Lower leg skin (tissue), 4 donors: ENCODE measurements around the gene MACF1. TPM values are rescaled to one million over a fixed set of nuclear protein-coding genes. Genes with fewer than 3 reads are reported as not detected.

ENCODE experiments used
- DNase-seq, 2 donors: peaks; one replicate each; pipeline ENCODE4 v3.0.0-alpha.2; 2019; ENCODE audit warnings: low spot score in 2 of 2
- H3K4me3 ChIP-seq: fragments of 200-600 bp; sonication (generic); 2 replicates; pipeline ENCODE4 v1.5.1; 2017; ENCODE audit warnings: mild to moderate bottlenecking, low read depth; ENCODE audit not compliant: poor library complexity, severe bottlenecking
- POLR2A ChIP-seq, 2 donors: fragments of 450-650 bp; IDR thresholded peaks; one replicate each; pipeline ENCODE4 v1.6.1; 2016 to 2017; ENCODE audit warnings: antibody characterized with exemption in 2 of 2, mild to moderate bottlenecking in 1 of 2, moderate library complexity in 1 of 2
- WGBS, 2 donors: methylation state at CpG; one replicate each; pipeline ENCODE4 v1.1.5; 2018; 5-methylcytosine and 5-hydroxymethylcytosine counted together
- intact Hi-C: fragments of 100-400 bp; cut with DNase I; formaldehyde crosslinking; loops from one replicate; pipeline ENCODE4 v1.15.0; 2023; ENCODE audit warnings: low total_unique reads
- total RNA-seq, 4 donors: library from RNA; depleted of rRNA; stranded (reverse); fragments of >200 nt; gene quantifications; one replicate each; pipeline ENCODE4 v1.1.0, GENCODE V29; 2016
- TF ChIP-seq, protein P1 (sequence below), 3 donors: fragments of 450-650 bp; IDR thresholded peaks; one replicate each; pipeline ENCODE4 v1.5.1; 2016; ENCODE audit warnings: antibody characterized with exemption in 3 of 3, mild to moderate bottlenecking in 3 of 3, moderate library complexity in 2 of 3

Gene MACF1
- total RNA-seq, 4 donors from 2014 or later: 427 to 686 (median 463) TPM

DNA sequence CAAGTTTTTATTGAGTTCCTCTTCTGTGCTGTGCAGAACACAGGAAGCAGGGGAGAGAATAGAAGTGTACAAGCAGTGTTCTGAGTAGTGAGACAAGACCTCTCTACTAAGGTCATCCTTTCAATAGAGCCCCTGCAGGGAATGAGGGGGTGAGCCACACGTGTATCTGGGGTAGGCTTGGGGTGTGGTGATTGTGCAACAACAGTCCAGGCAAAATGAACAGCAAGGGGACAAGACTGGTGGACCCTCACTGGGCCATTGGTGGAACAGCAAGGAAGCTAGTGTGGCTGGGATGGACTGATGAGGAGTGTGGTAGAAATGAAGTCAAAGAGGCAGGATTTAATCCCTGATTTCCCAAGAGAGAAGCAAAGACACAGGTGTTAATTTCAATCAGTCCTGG lies 278.8 kb downstream of the MACF1 start:
- 21 to 52% methylated on average over 1 of the region's 1 CpG for WGBS, 2 donors
- TF ChIP-seq, protein P1, sequence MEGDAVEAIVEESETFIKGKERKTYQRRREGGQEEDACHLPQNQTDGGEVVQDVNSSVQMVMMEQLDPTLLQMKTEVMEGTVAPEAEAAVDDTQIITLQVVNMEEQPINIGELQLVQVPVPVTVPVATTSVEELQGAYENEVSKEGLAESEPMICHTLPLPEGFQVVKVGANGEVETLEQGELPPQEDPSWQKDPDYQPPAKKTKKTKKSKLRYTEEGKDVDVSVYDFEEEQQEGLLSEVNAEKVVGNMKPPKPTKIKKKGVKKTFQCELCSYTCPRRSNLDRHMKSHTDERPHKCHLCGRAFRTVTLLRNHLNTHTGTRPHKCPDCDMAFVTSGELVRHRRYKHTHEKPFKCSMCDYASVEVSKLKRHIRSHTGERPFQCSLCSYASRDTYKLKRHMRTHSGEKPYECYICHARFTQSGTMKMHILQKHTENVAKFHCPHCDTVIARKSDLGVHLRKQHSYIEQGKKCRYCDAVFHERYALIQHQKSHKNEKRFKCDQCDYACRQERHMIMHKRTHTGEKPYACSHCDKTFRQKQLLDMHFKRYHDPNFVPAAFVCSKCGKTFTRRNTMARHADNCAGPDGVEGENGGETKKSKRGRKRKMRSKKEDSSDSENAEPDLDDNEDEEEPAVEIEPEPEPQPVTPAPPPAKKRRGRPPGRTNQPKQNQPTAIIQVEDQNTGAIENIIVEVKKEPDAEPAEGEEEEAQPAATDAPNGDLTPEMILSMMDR (IDR thresholded peaks at IDR 0.05): no peak
- intact Hi-C loops: no loop called here
- DNase-seq: peak in 1 of 2 donors; percentile 34
- H3K4me3 ChIP-seq: no peak overlapping the region

- WGBS, 2 donors: 62 to 75% methylated on average over 7 of the region's 7 CpGs
- TF ChIP-seq POLR2A (IDR thresholded peaks at IDR 0.05): no peak
- TF ChIP-seq, protein P1 (IDR thresholded peaks at IDR 0.05): no peak
- peak in 1 of 2 donors; percentile 32 for DNase-seq
- intact Hi-C loops: no loop called here
- no peak overlapping the region for H3K4me3 ChIP-seq
These were observed 280.1 kb downstream of the MACF1 start for GRCh38 chr1:39484564-39484963.

- intact Hi-C loops: no loop called here
- 90 to 93% methylated on average over 14 of the region's 14 CpGs for WGBS, 2 donors
- TF ChIP-seq, protein P1 (IDR thresholded peaks at IDR 0.05): no peak
- no peak for TF ChIP-seq POLR2A (IDR thresholded peaks at IDR 0.05)
- no peak overlapping the region for H3K4me3 ChIP-seq
- peak in 1 of 2 donors; percentile 56 for DNase-seq
These were observed 280.7 kb downstream of the MACF1 start for GRCh38 chr1:39485046-39485803.

DNA sequence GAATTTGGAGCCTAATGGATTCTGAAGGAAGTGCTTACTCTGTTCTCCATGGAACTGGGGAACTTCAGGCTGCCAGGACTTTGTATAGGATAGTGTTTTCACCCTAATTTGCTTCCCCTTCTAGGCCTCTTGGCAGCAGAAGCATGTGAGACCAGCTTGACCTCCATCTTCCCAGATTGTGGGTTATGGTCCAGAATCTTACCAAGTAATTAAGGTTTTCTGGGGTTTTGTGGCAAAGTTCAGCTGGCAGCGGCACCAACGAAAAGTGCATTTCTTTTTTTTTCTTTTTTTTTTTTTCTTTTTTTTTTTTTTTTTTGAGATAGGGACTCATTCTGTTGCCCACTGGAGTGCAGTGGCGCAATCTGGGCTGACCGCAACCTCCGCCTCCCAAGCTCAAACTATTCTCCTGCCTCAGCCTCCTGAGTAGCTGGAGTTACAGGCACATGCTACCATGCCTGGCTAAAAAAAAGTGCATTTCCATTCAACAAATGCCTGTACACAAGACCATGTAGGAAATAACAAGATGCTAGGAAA lies 283.6 kb downstream of the MACF1 start:
- no peak for TF ChIP-seq POLR2A (IDR thresholded peaks at IDR 0.05)
- intact Hi-C loops: no loop called here
- 93% methylated on average over 5 of the region's 5 CpGs for WGBS, 2 donors

DNA sequence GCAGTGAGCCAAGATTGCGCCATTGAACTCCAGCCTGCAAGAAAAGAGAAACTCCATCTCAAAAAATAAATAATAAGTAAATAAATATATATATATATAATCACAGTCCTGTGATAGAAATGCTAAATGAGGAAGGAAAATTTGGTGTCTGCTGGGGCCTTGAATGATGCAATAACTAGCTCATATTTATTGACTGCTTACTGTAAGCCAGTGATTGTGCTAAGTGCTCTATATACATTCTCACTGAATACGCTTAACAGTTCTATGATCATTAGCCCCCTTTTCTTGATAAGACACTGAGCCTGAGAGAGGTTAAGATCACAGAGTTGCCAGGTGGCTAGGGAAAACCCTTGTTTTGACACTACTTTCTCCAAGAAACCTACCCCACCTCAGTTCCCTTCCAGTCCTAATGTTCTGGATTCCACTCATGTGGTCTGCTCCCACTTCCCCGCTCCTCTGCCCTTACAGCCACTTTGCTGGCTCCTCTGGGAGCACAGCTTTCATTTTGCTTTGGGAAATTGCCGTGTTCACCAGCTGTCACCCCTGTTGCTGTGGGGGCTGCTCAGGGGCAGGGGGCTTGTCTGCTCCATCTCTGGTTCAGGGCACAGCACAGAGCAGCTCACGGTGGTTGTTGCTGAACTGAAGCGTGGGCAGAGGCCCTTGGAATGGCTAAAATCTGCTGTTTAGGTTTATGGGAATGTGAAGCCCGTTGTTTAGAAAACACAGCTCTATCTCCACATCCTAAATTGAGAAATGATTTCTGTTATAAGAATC lies 284.5 kb downstream of the MACF1 start:
- intact Hi-C loops: no loop called here
- no peak overlapping the region for H3K4me3 ChIP-seq
- WGBS, 2 donors: 54 to 63% methylated on average over 7 of the region's 7 CpGs
- DNase-seq: peak in 1 of 2 donors; percentile 66
- TF ChIP-seq, protein P1 (IDR thresholded peaks at IDR 0.05): no peak
- no peak for TF ChIP-seq POLR2A (IDR thresholded peaks at IDR 0.05)

More for the DNA sequence above, 283.6 kb downstream of the MACF1 start:
- peak in 1 of 2 donors; percentile 49 for DNase-seq
- H3K4me3 ChIP-seq: no peak overlapping the region
